K562 (cell line): Measurements from ENCODE around the gene SAMD8.

Experiments used
- HOXB6 ChIP-seq: fragments of 250-450 bp; sonication (Bioruptor Pico); IDR thresholded peaks from 2 replicates; pipeline ENCODE4 v1.5.1; 2022; ENCODE audit warnings: mild to moderate bottlenecking, borderline replicate concordance
- KDM2B ChIP-seq: fragments of 250-450 bp; sonication (Bioruptor Pico); IDR thresholded peaks from 2 replicates; pipeline ENCODE4 v1.8.0; 2021; ENCODE audit warnings: mild to moderate bottlenecking, moderate library complexity
- PTRF ChIP-seq: fragments of 450-650 bp; IDR thresholded peaks from 2 replicates; pipeline ENCODE4 v1.6.1; 2016; ENCODE audit warnings: mild to moderate bottlenecking, missing genetic modification characterization, missing compliant biosample characterization
- TF ChIP-seq, protein P1 (sequence below), 2 experiments: fragments of 450-650 bp in 1 of 2; sonication (generic) in 1 of 2; formaldehyde crosslinking in 1 of 2; IDR thresholded peaks in 1 of 2; conservative IDR thresholded peaks in 1 of 2; 2 replicates each; pipeline versions ENCODE4 v1.6.1 to v1.8.1; 2016 to 2023; ENCODE audit warnings: mild to moderate bottlenecking in 2 of 2, moderate library complexity in 2 of 2, inconsistent platforms in 1 of 2, missing genetic modification reagents in 1 of 2

DNA sequence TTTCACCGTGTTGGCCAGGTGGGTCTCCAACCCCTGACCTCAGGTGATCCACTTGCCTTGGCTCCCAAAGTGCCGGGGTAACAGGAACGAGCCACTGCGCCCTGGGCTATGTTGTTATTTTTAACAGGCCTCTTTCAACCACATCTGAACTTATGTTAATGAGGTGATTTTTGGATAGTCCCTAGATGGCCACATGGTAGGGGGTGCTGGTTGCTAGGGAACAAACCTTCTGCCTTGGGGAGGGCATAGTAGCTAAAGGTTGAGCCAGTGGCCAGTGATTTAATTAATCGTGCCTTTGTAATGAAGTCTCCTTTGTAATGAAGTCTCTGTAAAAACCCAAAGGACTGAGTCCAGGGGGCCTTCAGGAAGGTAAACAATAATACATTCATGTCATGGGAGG lies 115.2 kb downstream of the SAMD8 start:
- TF ChIP-seq HOXB6 (no peak), KDM2B (CRISPR knock-in tag) (no peak), PTRF (tag) (no peak)
- TF ChIP-seq, protein P1, sequence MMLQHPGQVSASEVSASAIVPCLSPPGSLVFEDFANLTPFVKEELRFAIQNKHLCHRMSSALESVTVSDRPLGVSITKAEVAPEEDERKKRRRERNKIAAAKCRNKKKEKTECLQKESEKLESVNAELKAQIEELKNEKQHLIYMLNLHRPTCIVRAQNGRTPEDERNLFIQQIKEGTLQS (IDR thresholded peaks at IDR 0.05), result no peak
- TF ChIP-seq, protein P1 (CRISPR knock-in tag; conservative IDR thresholded peaks at IDR 0.05), result no peak
